Non-pigmented ciliary epithelial cell (primary cell): ENCODE results near the gene HSFX4.
"Not testable (repeated sequence)": the region's sequence is repeated elsewhere in the genome, so short reads cannot be mapped to it uniquely, and the experiment has no call there.

Source experiments
- DNase-seq: peaks from one replicate; pipeline ENCODE4 v3.0.0-alpha.2; 2010; ENCODE audit warnings: low read depth

HSFX4 gene

DNA sequence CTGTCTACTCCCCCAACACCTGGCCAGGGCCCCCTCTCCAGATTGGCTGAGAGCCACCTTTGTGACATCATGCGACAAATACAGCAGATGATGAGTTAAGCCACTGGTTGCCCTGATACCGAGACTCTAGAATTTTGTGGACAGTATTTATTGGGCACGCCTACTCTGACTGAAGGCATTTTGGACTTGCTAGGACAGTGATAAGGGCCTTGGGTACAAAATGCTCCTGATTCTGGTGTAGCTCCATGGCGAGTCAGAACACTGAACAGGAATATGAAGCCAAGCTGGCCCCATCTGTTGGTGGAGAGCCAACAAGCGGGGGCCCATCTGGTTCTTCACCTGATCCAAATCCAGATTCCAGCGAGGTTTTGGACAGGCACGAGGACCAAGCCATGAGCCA lies at the start of gene HSFX4:
Gene HSFX4, plus strand, starts transcription at position 174 of the 400 bp plus-strand sequence. Its CDS starts 72 bp downstream, at position 246.
- not testable (repeated sequence) for DNase-seq

DNA sequence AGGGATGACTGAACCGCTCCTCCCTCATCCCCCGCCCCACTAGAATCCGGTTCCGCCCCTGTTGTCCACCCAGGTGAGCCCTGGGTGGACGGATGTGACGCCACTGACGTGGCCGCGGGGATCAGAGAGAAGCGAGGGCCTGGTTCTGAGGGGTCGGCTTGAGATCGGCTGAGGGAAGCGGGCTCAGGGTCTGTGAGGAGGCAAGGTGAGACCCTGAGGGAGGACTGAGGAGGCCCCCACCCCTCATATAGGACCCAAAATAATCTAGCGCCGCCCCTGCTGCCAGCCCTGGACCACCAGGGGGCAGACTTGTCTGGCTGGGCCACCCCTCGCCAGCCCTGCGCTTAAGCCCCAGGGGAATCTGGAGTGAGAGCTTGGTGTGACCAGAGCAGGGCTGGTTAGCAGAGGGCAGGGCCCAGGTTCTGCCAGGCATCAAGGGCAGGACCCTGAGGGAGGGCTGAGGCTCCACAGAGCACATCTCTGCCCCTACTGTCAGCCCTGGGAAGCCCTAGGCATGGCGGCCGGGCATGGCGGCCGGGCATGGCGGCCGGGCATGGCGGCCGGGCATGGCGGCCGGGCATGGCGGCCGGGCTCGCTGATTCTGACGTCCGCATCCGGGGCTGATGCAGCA lies 48.2 kb upstream of the HSFX4 start, which contains the start of gene MAGEA8:
Gene MAGEA8, plus strand, starts transcription at position 103 of the 631 bp plus-strand sequence. CDS start 3,090 bp downstream, outside the sequence.
- no peak for DNase-seq

- DNase-seq: not testable (repeated sequence)
These were observed 38.5 kb upstream of the HSFX4 start for GRCh38 chrX:149890828-149891227.

DNA sequence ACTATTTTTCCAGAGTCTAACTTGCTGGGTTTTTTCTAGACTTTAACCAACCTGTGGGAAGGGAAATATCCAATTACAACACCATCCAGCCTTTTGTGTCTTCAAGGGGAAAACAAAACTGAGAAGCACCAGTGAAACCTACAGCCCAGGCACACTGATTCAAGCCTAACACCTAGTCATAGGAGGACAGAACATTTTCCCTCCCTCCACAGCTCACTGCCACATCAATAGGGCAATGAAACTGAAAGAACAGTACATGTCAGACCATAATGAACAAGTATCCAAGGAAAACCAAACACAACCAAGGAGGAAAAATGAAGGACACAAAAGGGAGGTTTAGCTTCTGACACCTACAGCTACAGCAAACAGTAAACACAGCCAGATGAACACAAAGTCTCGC lies 30.8 kb upstream of the HSFX4 start:
- DNase-seq: no peak

- DNase-seq: no peak
These were observed 25.3 kb upstream of the HSFX4 start for GRCh38 chrX:149903889-149904748.

DNA sequence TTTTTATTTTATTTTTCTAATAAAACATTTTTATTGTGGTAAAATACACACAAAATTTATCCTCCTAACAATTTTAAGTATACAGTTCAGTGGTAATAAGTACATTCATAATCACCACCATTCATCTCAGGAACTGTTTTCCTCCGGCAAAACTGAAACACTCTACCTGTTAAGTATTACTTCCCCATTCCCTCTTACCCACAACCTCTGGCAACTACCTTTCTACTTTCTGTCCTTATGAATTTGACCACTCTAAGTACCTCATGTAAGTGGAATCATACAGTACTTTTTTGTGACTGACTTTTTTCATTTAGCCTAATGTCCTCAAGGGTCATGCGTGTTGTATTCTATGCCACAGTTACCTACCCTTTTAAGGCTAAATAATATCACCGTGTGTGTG lies 21.1 kb upstream of the HSFX4 start:
- no peak for DNase-seq

DNA sequence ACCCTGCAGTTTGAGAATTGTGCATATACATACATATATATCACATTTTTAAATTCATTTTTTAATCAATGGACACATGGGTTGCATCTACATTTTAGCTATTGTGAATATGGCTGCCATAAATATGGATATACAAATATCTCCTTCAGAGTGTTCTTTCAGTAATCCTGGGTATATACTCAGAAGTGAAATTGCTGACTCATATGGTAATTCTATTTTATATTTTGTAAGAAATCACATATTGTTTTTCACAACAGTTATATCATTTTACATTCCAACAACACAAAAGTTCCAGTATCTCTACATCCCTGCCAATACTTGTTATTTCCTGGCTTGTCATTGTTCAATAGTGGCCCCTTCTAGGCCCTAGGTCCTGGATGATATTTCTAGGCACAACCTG lies 20.6 kb upstream of the HSFX4 start:
- DNase-seq: no peak

DNA sequence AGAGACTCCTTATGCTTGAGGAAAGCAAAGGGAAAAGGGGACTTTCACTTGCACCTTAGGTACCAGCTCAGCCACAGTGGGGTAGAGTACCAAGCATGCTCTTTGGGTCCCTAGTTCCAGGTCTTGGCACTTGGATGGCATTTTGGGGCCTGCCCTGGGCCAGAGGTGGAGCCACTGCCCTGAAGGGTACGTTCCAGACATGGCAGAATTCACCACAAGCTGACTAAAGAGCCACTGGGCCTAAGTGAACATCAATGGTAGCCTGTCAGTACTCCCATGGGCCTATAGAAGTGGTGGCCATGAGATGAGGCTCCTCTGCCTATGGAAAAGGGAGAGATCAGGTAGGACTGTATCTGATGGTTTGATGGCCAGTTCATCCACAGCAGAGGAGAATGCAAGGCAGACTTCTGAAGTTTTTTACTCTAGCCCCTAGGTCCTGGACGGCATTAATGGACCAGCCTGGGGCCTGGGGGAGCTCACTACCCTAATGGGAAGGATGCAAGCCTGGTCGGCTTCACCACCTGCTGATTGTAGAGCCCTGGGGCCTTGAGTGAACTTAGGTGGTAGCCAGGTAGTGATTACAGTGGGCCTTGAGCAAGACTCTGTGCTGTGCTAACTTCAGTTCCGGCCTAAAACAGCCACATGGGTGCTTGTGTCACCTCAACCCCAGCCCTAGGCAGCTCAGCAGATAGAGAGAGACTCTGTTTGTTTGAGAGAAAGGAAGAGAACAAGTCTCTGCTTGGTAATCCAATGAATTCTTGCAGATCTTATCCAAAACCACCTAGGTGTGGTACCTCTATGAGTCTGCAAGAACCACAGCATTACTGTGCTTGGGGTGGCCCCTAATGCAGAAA lies 19.8 kb upstream of the HSFX4 start:
- DNase-seq: no peak

GRCh38 chrX:149910178-149910695 lies 19.1 kb upstream of the HSFX4 start:
- DNase-seq: no peak

GRCh38 chrX:149916745-149917392 lies 12.5 kb upstream of the HSFX4 start:
- no peak for DNase-seq

DNA sequence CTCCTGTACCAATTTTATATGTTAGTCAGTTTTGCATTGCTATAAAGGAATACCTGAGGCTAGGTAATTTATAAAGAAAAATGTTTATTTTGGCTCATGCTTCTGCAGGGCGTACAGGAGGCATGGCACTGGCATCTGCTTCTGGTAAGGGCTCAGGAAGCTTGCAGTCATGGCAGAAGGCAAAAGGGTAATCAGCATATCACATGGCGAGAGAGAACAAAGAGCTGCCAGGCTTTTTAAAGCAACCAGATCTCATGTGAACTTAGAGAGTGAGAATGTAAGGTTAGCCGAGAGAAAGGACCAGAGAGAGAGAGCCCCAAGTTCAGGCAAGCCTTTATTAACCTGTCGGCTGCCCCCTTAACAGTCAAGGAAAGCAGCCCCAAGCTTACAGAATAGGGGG lies 5.5 kb upstream of the HSFX4 start:
- DNase-seq: not testable (repeated sequence)

- DNase-seq: not testable (repeated sequence)
These were observed 4.9 kb upstream of the HSFX4 start for GRCh38 chrX:149924434-149924833.

- DNase-seq: not testable (repeated sequence)
These were observed 2.0 kb upstream of the HSFX4 start for GRCh38 chrX:149927245-149927963.

DNA sequence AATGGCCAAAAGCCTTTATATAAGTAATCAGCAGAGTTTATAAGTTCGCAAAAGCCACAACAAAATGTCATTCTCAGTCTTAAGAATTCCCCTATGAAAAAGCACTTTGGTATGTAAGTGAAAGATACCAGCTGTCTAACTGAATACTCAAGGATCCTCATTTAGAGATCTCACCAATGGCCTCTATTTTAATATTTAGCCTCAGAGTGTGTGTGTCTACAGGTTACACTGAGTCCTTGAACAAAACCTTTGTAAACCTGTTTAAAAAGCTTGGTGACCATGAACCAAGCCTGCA lies 1.5 kb upstream of the HSFX4 start:
- DNase-seq: not testable (repeated sequence)

DNA sequence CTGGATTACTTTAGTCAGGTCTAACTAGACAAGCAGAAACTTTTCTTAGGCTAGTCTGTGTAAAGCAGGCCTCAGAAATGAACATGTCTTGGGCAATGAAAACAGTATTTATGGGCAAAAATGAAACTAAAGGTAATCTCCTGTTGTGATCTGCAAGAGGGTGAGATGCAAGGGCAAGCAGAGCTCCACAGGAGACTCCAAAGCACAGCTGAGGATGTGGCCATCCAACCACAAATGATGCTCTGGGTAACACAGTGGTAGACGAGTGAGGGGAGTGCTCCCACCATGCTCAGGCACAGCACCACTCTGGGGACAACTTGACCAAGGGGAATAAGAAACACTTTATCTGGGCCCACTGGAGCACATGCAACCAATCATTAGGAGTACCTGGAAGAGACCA lies 738 bp upstream of the HSFX4 start:
- not testable (repeated sequence) for DNase-seq

- not testable (repeated sequence) for DNase-seq
These were observed 2.0 kb downstream of the HSFX4 start for GRCh38 chrX:149931355-149931754.

DNA sequence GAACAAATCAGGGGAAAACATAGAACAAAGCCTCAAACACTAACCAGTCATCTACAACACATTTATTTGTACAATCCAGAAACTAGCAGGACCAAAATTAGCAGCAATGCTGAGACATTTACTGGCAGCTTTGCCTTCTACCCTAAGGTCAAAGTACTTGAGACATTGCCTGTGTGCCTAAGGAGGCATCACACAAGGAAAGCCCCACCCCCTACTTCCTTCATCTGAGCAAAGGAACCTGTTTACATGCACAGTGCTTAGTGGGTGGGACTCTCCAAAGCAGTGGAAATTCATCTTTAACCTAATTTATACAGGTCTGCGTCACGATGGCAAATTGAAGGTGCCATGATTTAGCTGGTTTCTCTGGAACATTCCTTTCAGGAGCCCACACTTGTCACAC lies 2.8 kb downstream of the HSFX4 start:
- not testable (repeated sequence) for DNase-seq

DNA sequence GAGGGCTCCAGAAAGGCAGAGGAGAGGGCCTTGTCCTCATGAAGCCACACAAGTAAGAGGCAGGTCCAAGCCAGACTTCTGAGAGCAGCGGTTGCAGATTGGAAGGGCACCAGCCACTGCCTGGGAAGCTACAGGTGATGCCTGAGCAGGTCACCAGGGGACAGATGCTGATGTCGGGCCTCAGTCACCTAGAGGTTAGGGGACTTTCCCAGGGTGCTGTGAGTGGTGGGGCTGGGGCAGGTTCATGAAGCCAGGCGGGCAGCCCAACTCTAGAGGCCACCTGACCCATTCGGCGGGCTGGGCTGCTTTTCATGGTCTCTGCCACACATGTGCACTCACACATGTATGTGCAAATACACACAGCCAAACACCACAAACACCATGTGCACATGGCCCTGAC lies 3.6 kb downstream of the HSFX4 start:
- DNase-seq: not testable (repeated sequence)

DNA sequence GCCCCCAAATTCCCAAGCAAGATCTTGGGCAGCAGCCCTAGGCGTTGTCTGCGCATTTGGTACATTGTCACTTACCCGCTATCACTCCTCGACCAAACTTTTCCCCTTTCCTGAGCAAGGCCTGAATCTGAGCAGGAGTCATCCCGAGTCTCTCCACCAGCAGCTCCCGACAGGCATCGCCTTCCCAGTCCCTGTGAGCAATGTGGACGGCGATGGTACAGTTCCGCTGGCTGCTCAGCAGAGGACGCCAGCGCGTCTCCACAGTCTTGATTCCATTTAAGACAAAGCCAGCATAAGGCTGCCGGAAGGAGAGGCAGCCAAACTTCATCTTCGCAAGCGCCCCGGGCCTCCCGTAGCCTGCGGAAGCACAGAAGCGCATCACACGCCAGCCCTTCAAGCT lies 4.2 kb downstream of the HSFX4 start:
- not testable (repeated sequence) for DNase-seq

- DNase-seq: not testable (repeated sequence)
These were observed 8.0 kb downstream of the HSFX4 start for GRCh38 chrX:149937328-149937727.

DNA sequence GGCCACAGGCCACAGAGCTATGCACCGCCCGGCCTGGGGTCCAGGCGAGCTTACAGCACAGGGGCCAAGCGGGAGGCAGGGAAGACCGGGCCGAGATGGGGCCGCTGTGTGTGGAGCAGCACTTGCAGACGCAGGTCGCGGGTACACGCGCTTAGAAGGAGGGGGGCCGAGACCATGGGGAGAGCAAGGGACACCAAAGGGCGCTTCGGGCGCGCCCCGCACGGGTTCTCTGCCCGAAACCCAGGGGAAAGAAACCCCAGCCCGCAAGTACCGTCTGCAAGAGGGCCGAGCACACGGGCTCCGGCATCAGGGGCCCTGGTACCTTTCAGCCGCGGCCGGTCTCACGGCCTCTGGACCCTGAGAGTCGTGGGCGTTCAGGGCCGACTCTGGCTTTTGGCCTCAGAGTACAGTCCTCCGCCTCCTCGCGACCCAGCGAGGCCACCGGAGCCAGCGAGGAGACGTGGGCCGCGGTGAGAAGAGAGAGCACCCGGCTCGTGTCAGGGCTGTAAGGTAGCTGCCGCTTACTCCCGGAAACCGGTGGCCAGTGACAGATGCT lies 8.6 kb downstream of the HSFX4 start:
- no peak for DNase-seq
